ENCODE measurements around the gene RAB11B. TPM values are rescaled to one million over a fixed set of nuclear protein-coding genes. Genes with fewer than 3 reads are reported as not detected.

RAB11B gene
- total RNA-seq, 1 donor from 2014 or later = 58.2 TPM

GRCh38 chr19:8451885-8452284, 61.7 kb downstream of the RAB11B start:
- no peak overlapping the region for H3K4me3 ChIP-seq (ENCODE audit: low read depth, low read length)
- peak; percentile 76 for DNase-seq (ENCODE audit: low read depth)
- no peaks in the 10 kb centered on the region for H3K27me3 ChIP-seq (ENCODE audit: control insufficient read depth, insufficient read depth, low read length)
- no peaks in the 10 kb centered on the region for H3K36me3 ChIP-seq (ENCODE audit: control insufficient read depth, insufficient read depth, low read length)
- TF ChIP-seq, protein P1, sequence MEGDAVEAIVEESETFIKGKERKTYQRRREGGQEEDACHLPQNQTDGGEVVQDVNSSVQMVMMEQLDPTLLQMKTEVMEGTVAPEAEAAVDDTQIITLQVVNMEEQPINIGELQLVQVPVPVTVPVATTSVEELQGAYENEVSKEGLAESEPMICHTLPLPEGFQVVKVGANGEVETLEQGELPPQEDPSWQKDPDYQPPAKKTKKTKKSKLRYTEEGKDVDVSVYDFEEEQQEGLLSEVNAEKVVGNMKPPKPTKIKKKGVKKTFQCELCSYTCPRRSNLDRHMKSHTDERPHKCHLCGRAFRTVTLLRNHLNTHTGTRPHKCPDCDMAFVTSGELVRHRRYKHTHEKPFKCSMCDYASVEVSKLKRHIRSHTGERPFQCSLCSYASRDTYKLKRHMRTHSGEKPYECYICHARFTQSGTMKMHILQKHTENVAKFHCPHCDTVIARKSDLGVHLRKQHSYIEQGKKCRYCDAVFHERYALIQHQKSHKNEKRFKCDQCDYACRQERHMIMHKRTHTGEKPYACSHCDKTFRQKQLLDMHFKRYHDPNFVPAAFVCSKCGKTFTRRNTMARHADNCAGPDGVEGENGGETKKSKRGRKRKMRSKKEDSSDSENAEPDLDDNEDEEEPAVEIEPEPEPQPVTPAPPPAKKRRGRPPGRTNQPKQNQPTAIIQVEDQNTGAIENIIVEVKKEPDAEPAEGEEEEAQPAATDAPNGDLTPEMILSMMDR (IDR thresholded peaks at IDR 0.05; ENCODE audit: insufficient read depth, low read length, poor library complexity, severe bottlenecking) = no peak

GRCh38 chr19:8452446-8453123, 62.4 kb downstream of the RAB11B start:
- Histone ChIP-seq H3K36me3 (ENCODE audit: control insufficient read depth, insufficient read depth, low read length) (no peaks in the 10 kb centered on the region), H3K4me3 (ENCODE audit: low read depth, low read length) (no peak overlapping the region), H3K27me3 (ENCODE audit: control insufficient read depth, insufficient read depth, low read length) (no peaks in the 10 kb centered on the region)
- TF ChIP-seq, protein P1 (IDR thresholded peaks at IDR 0.05; ENCODE audit: insufficient read depth, low read length, poor library complexity, severe bottlenecking) = no peak
- DNase-seq (ENCODE audit: low read depth) = no peak

DNA sequence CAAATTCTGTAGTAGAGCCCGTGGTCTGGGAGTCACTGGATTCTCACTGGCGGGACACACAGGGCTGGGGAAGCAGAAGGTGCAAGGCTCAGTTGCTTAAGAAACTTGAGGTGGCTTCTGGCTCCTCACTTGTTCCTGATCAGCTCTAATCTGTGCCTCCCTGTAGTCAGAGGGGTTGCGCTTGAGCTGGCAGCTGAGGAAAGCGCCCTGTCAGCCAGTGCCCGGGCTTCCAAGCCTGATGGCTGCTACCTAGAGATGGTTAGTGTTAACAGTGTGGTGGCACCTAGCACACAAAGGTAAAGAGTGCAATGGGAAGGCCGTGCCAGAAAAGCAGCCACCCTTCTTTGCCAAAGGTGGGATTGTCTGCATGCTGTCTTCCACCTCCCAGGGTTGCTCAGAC, 63.5 kb downstream of the RAB11B start:
- no peaks in the 10 kb centered on the region for H3K27me3 ChIP-seq (ENCODE audit: control insufficient read depth, insufficient read depth, low read length)
- H3K36me3 ChIP-seq (ENCODE audit: control insufficient read depth, insufficient read depth, low read length) = no peaks in the 10 kb centered on the region
- DNase-seq (ENCODE audit: low read depth) = no peak
- no peak overlapping the region for H3K4me3 ChIP-seq (ENCODE audit: low read depth, low read length)
- TF ChIP-seq, protein P1 (IDR thresholded peaks at IDR 0.05; ENCODE audit: insufficient read depth, low read length, poor library complexity, severe bottlenecking) = no peak

Other genes starting within 250 kb of the RAB11B start
- gene FBN3, start 240.8 kb upstream of the RAB11B start, total RNA-seq = 0.04 and 2.9 TPM in 2 replicates
- gene CERS4, start 181.0 kb upstream of the RAB11B start, total RNA-seq = 47.4 and 49.8 TPM in 2 replicates
- gene CD320, start 82.0 kb upstream of the RAB11B start, total RNA-seq = 85.6 and 104 TPM in 2 replicates
- 49.8 and 61.4 TPM in 2 replicates for gene NDUFA7, start 69.0 kb upstream of the RAB11B start, total RNA-seq
- gene RPS28, start 68.9 kb upstream of the RAB11B start, total RNA-seq = 298 and 330 TPM in 2 replicates
- 3.7 and 8.1 TPM in 2 replicates for gene KANK3, start 47.1 kb upstream of the RAB11B start, total RNA-seq
- gene ANGPTL4, start 26.2 kb upstream of the RAB11B start, total RNA-seq = 22.4 and 31.4 TPM in 2 replicates
- 75.0 and 95.9 TPM in 2 replicates for gene MARCHF2, start 22.9 kb downstream of the RAB11B start, total RNA-seq
- 97.1 and 115 TPM in 2 replicates for gene HNRNPM, start 54.6 kb downstream of the RAB11B start, total RNA-seq
- gene PRAM1, start 112.3 kb downstream of the RAB11B start, total RNA-seq = 0.50 TPM in 1 of 2 replicates, not detected in the other
- gene ZNF414, start 123.8 kb downstream of the RAB11B start, total RNA-seq = 5.2 and 15.0 TPM in 2 replicates
- gene MYO1F, start 187.1 kb downstream of the RAB11B start, total RNA-seq = 0.08 and 0.21 TPM in 2 replicates
- 5.0 and 10.1 TPM in 2 replicates for gene ADAMTS10, start 220.4 kb downstream of the RAB11B start, total RNA-seq
- gene NFILZ, start 240.3 kb downstream of the RAB11B start, total RNA-seq = not detected in 2 replicates